ENCODE results near the gene AKR7A2. TPM values are rescaled to one million over a fixed set of nuclear protein-coding genes. Genes with fewer than 3 reads are reported as not detected.
"Not testable (repeated sequence)": the region's sequence is repeated elsewhere in the genome, so short reads cannot be mapped to it uniquely, and the experiment has no call there.

AKR7A2 gene
- total and polyA plus RNA-seq, 8 donors: 18.7 to 108 (median 48.6) TPM; not detected in 1

- WGBS, 5 donors: 22 to 39% (median 28%) methylated on average over 2 of the region's 2 CpGs
- intact Hi-C loops (cut with DNase I; ENCODE audit: low total_unique reads): no loop called here
These were observed 22.7 kb downstream of the AKR7A2 start for GRCh38 chr1:19289244-19289643.

GRCh38 chr1:19288324-19289241 is 23.4 kb downstream of the AKR7A2 start, which contains the start of gene AKR7A3:
AKR7A3 (minus strand) TSS chr1:19288770; CDS start chr1:19288709, 61 bp downstream.
- H3K27ac ChIP-seq: peak within 1 kb of the TSS; percentile 77 to 93 (median 90)
- H3K36me3 ChIP-seq: peaks cover 13 to 25% (median 15%) of the 10 kb centered on the region in 4 donors
- intact Hi-C loops (cut with DNase I; ENCODE audit: low total_unique reads); H3K27me3 ChIP-seq; H3K9me3 ChIP-seq: not testable (repeated sequence)
- WGBS, 5 donors: 6 to 26% (median 9%) methylated on average over 13 to 71 of the region's 82 CpGs
- peak within 1 kb of the TSS; percentile 42 to 58 (median 52) for H3K4me3 ChIP-seq
- DNase-seq: peak; percentile 86 to 88
- peak in 2 of 3 donors; percentile 54 to 65 for TF ChIP-seq POLR2AphosphoS5 (IDR thresholded peaks at IDR 0.05)
- peaks cover 0 to 26% (median 15%) of the 10 kb centered on the region in 4 donors for H3K4me1 ChIP-seq

More at GRCh38 chr1:19289244-19289643, 22.7 kb downstream of the AKR7A2 start:
- DNase-seq: peak in 1 of 2 donors; percentile 14
- Histone ChIP-seq H3K36me3 (peaks cover 7 to 24% (median 9%) of the 10 kb centered on the region in 4 donors), H3K27ac (peak overlapping the region; percentile 76 to 91 (median 84)), H3K9me3 (peaks cover 0 to 10% (median 5%) of the 10 kb centered on the region in 4 donors), H3K27me3 (no peaks in the 10 kb centered on the region), H3K4me1 (peaks cover 0 to 26% (median 15%) of the 10 kb centered on the region in 4 donors), H3K4me3 (peak overlapping the region; percentile 42 to 58 (median 52))
- TF ChIP-seq POLR2AphosphoS5 (IDR thresholded peaks at IDR 0.05) (no peak), POLR2A (IDR thresholded peaks at IDR 0.05) (no peak), EP300 (IDR thresholded peaks at IDR 0.05) (no peak), CTCF (IDR thresholded peaks at IDR 0.05) (no peak)

GRCh38 chr1:19287436-19288185 is 24.3 kb downstream of the AKR7A2 start:
- WGBS, 5 donors: 26 to 60% (median 50%) methylated on average over 13 of the region's 13 CpGs
- intact Hi-C loops (cut with DNase I; ENCODE audit: low total_unique reads): no loop called here
- no peaks in the 10 kb centered on the region for H3K27me3 ChIP-seq
- no peaks in the 10 kb centered on the region for H3K9me3 ChIP-seq
- H3K4me3 ChIP-seq: peak overlapping the region; percentile 42 to 58 (median 52)
- H3K36me3 ChIP-seq: peaks cover 16 to 27% (median 22%) of the 10 kb centered on the region in 4 donors
- peaks cover 0 to 26% (median 15%) of the 10 kb centered on the region in 4 donors for H3K4me1 ChIP-seq
- H3K27ac ChIP-seq: peak overlapping the region; percentile 77 to 93 (median 90)
- TF ChIP-seq POLR2A (IDR thresholded peaks at IDR 0.05) (no peak), POLR2AphosphoS5 (IDR thresholded peaks at IDR 0.05) (peak in 2 of 3 donors; percentile 58 to 64)
- DNase-seq: peak; percentile 36 to 77

- H3K4me3 ChIP-seq: peak overlapping the region in 3 of 4 donors; percentile 48 to 58 (median 56)
- 17 to 64% (median 55%) methylated on average over 1 to 3 of the region's 3 CpGs for WGBS, 5 donors
- H3K27me3 ChIP-seq; H3K9me3 ChIP-seq; intact Hi-C loops (cut with DNase I; ENCODE audit: low total_unique reads): not testable (repeated sequence)
- H3K36me3 ChIP-seq: peaks cover 28 to 41% (median 40%) of the 10 kb centered on the region in 4 donors
- H3K27ac ChIP-seq: peak overlapping the region; percentile 77 to 93 (median 90)
- H3K4me1 ChIP-seq: peaks cover 0 to 26% (median 15%) of the 10 kb centered on the region in 4 donors
- DNase-seq: peak; percentile 22 to 66
These were observed 26.1 kb downstream of the AKR7A2 start for GRCh38 chr1:19285807-19286206.

- peak overlapping the region in 1 of 4 donors; percentile 58 for H3K4me3 ChIP-seq
- intact Hi-C loops (cut with DNase I; ENCODE audit: low total_unique reads); H3K9me3 ChIP-seq; H3K27me3 ChIP-seq; DNase-seq: not testable (repeated sequence)
- H3K27ac ChIP-seq: peak overlapping the region; percentile 77 to 93 (median 90)
- 20 to 73% (median 68%) methylated on average over 1 to 3 of the region's 3 CpGs for WGBS, 5 donors
- H3K36me3 ChIP-seq: peaks cover 28 to 45% (median 42%) of the 10 kb centered on the region in 4 donors
- peaks cover 0 to 26% (median 15%) of the 10 kb centered on the region in 4 donors for H3K4me1 ChIP-seq
These were observed 26.6 kb downstream of the AKR7A2 start for GRCh38 chr1:19285366-19285765.

GRCh38 chr1:19284881-19285280 is 27.1 kb downstream of the AKR7A2 start:
- Histone ChIP-seq H3K4me3 (no peak overlapping the region), H3K4me1 (peaks cover 0 to 26% (median 15%) of the 10 kb centered on the region in 4 donors), H3K27ac (peak overlapping the region; percentile 26 to 84 (median 52)), H3K27me3 (no peaks in the 10 kb centered on the region), H3K36me3 (peaks cover 28 to 50% (median 44%) of the 10 kb centered on the region in 4 donors), H3K9me3 (no peaks in the 10 kb centered on the region)
- intact Hi-C loops (cut with DNase I; ENCODE audit: low total_unique reads): no loop called here
- no peak for TF ChIP-seq EP300 (IDR thresholded peaks at IDR 0.05)
- no peak for TF ChIP-seq POLR2AphosphoS5 (IDR thresholded peaks at IDR 0.05)
- WGBS, 5 donors: 78 to 93% (median 87%) methylated on average over 8 of the region's 8 CpGs
- no peak for DNase-seq
